Activated CD4-positive, alpha-beta T cell treated with anti-CD3 and anti-CD28 coated beads for 24 hours (primary cell): ENCODE measurements around the gene METTL9.
"Not testable (repeated sequence)": the region's sequence is repeated elsewhere in the genome, so short reads cannot be mapped to it uniquely, and the experiment has no call there.

Experiments used
- DNase-seq, 2 donors: peaks; one replicate each; pipeline ENCODE4 v3.0.0-alpha.2; 2020; ENCODE audit warnings: low read depth in 2 of 2

Gene METTL9

GRCh38 chr16:21610006-21610544 is 10.7 kb downstream of the METTL9 start:
- DNase-seq: no peak

- no peak for DNase-seq
Measured at GRCh38 chr16:21610766-21611165, 11.4 kb downstream of the METTL9 start.

- no peak for DNase-seq
Measured at GRCh38 chr16:21611198-21611555, 11.8 kb downstream of the METTL9 start.

GRCh38 chr16:21611556-21612384 is 12.4 kb downstream of the METTL9 start:
- no peak for DNase-seq

GRCh38 chr16:21613361-21613760 is 14.0 kb downstream of the METTL9 start:
- DNase-seq: no peak

- no peak for DNase-seq
Measured at GRCh38 chr16:21613781-21614180, 14.4 kb downstream of the METTL9 start.

GRCh38 chr16:21614896-21615295 is 15.5 kb downstream of the METTL9 start:
- DNase-seq: no peak

- no peak for DNase-seq
Measured at GRCh38 chr16:21617607-21618006, 18.2 kb downstream of the METTL9 start.

GRCh38 chr16:21618281-21618680 is 18.9 kb downstream of the METTL9 start:
- no peak for DNase-seq

- no peak for DNase-seq
Measured at GRCh38 chr16:21619765-21620425, 20.5 kb downstream of the METTL9 start.

GRCh38 chr16:21620592-21620991 is 21.2 kb downstream of the METTL9 start:
- DNase-seq: no peak

GRCh38 chr16:21622545-21622944 is 23.2 kb downstream of the METTL9 start:
- DNase-seq: no peak

- DNase-seq: no peak
Measured at GRCh38 chr16:21625026-21625425, 25.6 kb downstream of the METTL9 start.

GRCh38 chr16:21626659-21627277 is 27.4 kb downstream of the METTL9 start:
- DNase-seq: no peak

- no peak for DNase-seq
Measured at GRCh38 chr16:21628121-21628726, 28.8 kb downstream of the METTL9 start.

GRCh38 chr16:21628772-21629171 is 29.4 kb downstream of the METTL9 start:
- no peak for DNase-seq

- DNase-seq: not testable (repeated sequence)
Measured at GRCh38 chr16:21629616-21630539, 30.5 kb downstream of the METTL9 start.

- DNase-seq: not testable (repeated sequence)
Measured at GRCh38 chr16:21630866-21631265, 31.5 kb downstream of the METTL9 start.

- DNase-seq: not testable (repeated sequence)
Measured at GRCh38 chr16:21631376-21631775, 32.0 kb downstream of the METTL9 start.

- DNase-seq: not testable (repeated sequence)
Measured at GRCh38 chr16:21631951-21632575, 32.7 kb downstream of the METTL9 start.

GRCh38 chr16:21634216-21634615 is 34.8 kb downstream of the METTL9 start:
- no peak for DNase-seq
